Lung (tissue), 12 donors: ENCODE results near the gene GGA2. TPM values are rescaled to one million over a fixed set of nuclear protein-coding genes. Genes with fewer than 3 reads are reported as not detected.

Experiments
- ATAC-seq: fragments of 200-7000 bp; cut with Tn5 transposase; one replicate; pipeline ENCODE4 v1.9.1; 2020; ENCODE audit warnings: moderate number of reproducible peaks; ENCODE audit not compliant: insufficient read depth, low FRiP score
- DNase-seq, 3 donors: peaks; one replicate each; pipeline ENCODE4 v3.0.0-alpha.2; 2013 to 2017
- H3K27ac ChIP-seq, 2 donors: one replicate each; pipeline ENCODE4 v1.5.1; 2013; ENCODE audit warnings: mild to moderate bottlenecking in 2 of 2, moderate library complexity in 2 of 2, control low read depth in 1 of 2, inconsistent platforms in 1 of 2, low read depth in 1 of 2, low read length in 1 of 2
- H3K27me3 ChIP-seq, 3 donors: one replicate each; pipeline ENCODE4 v1.5.1; 2013; ENCODE audit warnings: low read length in 2 of 3; ENCODE audit not compliant: control insufficient read depth in 3 of 3, insufficient read depth in 3 of 3
- H3K36me3 ChIP-seq, 4 donors: one replicate each; pipeline ENCODE4 v1.5.1; 2013; ENCODE audit warnings: low read length in 4 of 4, mild to moderate bottlenecking in 1 of 4, moderate library complexity in 1 of 4; ENCODE audit not compliant: control insufficient read depth in 4 of 4, insufficient read depth in 4 of 4
- H3K4me1 ChIP-seq, 5 donors: one replicate each; pipeline ENCODE4 v1.5.1; 2013; ENCODE audit warnings: low read length in 5 of 5, mild to moderate bottlenecking in 2 of 5, moderate library complexity in 1 of 5; ENCODE audit not compliant: control insufficient read depth in 5 of 5, insufficient read depth in 5 of 5
- H3K4me3 ChIP-seq: one replicate; pipeline ENCODE4 v1.5.1; 2013; ENCODE audit warnings: mild to moderate bottlenecking, control low read depth, moderate library complexity
- H3K9ac ChIP-seq, 2 donors: one replicate each; pipeline ENCODE4 v1.5.1; 2013; ENCODE audit warnings: low read length in 2 of 2, control low read depth in 1 of 2; ENCODE audit not compliant: insufficient read depth in 1 of 2
- H3K9me3 ChIP-seq, 4 donors: one replicate each; pipeline ENCODE4 v1.5.1; 2013; ENCODE audit warnings: low read length in 3 of 4, mild to moderate bottlenecking in 1 of 4, moderate library complexity in 1 of 4; ENCODE audit not compliant: control insufficient read depth in 4 of 4, insufficient read depth in 3 of 4
- CTCF ChIP-seq: IDR thresholded peaks from 2 replicates; pipeline ENCODE4 v1.5.1; 2012; ENCODE audit warnings: mild to moderate bottlenecking; ENCODE audit errors: control extremely low read depth, extremely low read depth
- WGBS, 2 donors: extraction: QIAGEN DNeasy Blood & Tissue Kit; methylation state at CpG; one replicate each; pipeline ENCODE4 v1.1.7; 2013; 5-methylcytosine and 5-hydroxymethylcytosine counted together
- polyA plus RNA-seq, 2 donors: library from polyadenylated mRNA; stranded (reverse); fragments of 200-250 nt; gene quantifications; one replicate each; pipeline ENCODE4 v1.2.1, GENCODE V29; 2013
- total RNA-seq, 2 donors: library from RNA; depleted of rRNA in 1 of 2; stranded (reverse); fragments of >200 nt in 1 of 2; gene quantifications; one replicate each; pipeline ENCODE4 v1.2.1, GENCODE V29; 2014 to 2021
- donor health status: control.
- donor health status: control.
- donor health status: Bipolar disorder and iron deficiency.
- donor health status: healthy.
- donor health status: DM: yes; HTN: yes; CAD: no.

Gene GGA2
- total and polyA plus RNA-seq, 4 donors, result 29.4 to 118 (median 63.9) TPM

DNA sequence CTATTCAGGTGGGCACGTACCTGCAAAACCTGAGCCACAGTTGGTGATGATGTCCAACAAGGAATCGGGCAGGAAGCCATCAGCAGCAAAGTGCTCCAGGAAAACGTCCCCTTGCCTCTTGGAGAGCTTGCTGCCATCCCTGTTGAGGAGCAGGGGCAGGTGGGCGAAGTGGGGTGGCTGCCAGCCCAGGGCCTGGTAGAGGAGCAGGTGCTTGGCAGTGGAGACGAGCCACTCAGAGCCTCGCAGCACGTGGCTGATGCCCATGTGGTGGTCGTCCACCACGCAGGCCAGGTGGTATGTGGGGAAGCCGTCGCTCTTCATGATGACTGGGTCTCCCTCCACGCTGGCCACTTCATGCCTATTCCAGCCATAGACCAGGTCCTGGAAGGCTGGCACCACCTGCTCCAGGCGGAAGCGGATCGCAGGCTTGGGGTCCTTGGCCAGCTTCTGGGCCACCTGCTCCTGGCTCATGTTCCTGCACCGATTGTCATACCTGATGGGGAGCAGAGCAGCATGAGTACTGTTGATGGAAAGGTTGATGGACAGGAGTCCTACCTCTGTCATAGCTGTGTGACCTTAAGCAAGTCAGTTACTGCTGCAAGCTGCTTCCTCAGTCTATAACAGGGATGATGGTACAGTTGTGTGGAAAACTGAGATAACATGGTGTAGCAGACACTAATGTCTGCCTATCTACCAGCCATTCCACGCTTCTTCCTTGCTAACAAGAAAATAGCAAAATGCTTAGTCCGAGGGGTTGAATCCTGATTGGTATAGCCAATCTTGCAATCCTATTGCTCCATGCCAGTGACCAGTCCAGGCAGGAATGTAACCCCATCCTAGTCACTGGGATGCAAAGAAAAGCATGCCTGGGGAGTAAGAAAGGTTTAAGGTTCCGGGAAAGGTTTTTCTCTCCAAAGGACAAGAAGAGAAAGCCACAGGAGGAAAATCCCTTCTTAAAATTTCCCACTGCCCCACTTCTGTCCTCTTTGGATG lies 24.9 kb upstream of the GGA2 start:
- peaks cover 11 to 36% (median 27%) of the 10 kb centered on the region in 4 donors for H3K36me3 ChIP-seq
- no peaks in the 10 kb centered on the region for H3K27me3 ChIP-seq
- H3K4me1 ChIP-seq, result no peaks in the 10 kb centered on the region
- peaks cover 0 to 3% (median 0%) of the 10 kb centered on the region in 4 donors for H3K9me3 ChIP-seq
- no peak for TF ChIP-seq CTCF
- DNase-seq (no peak), ATAC-seq (no peak)
- WGBS, 2 donors, result 96 to 97% methylated on average over 19 of the region's 19 CpGs
- H3K27ac ChIP-seq, result no peak overlapping the region
- H3K9ac ChIP-seq, result no peak overlapping the region
- no peak overlapping the region for H3K4me3 ChIP-seq

DNA sequence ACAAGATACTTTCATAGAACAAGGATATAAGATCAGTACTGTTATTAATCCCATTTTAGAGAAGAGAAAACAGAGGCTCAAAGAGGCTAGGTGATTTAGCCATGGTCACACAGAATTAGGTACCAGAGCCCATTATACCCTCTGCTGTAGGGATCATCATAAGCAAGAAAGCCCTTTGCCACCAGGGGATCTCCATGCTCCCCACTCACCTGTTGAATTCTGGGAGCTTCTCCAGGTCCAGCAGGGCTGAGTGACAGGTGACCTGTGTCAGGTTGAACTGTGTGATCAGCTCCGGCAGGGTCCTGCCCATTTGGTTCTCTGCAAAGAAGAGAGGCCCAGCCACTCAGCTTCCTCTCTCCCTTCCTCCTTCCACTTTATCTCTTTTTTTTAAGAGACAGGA lies 22.2 kb upstream of the GGA2 start:
- no peak overlapping the region for H3K4me3 ChIP-seq
- no peaks in the 10 kb centered on the region for H3K4me1 ChIP-seq
- H3K27me3 ChIP-seq, result no peaks in the 10 kb centered on the region
- no peak overlapping the region for H3K27ac ChIP-seq
- TF ChIP-seq CTCF, result no peak
- no peak overlapping the region for H3K9ac ChIP-seq
- WGBS, 2 donors, result 100% methylated on average over 1 of the region's 1 CpG
- H3K9me3 ChIP-seq, result peaks cover 0 to 3% (median 0%) of the 10 kb centered on the region in 4 donors
- ATAC-seq (no peak), DNase-seq (no peak)
- H3K36me3 ChIP-seq, result peaks cover 23 to 46% (median 31%) of the 10 kb centered on the region in 4 donors

GRCh38 chr16:23530062-23530461 lies 19.8 kb upstream of the GGA2 start:
- H3K36me3 ChIP-seq, result peaks cover 20 to 45% (median 36%) of the 10 kb centered on the region in 4 donors
- no peak overlapping the region for H3K4me3 ChIP-seq
- H3K27me3 ChIP-seq, result no peaks in the 10 kb centered on the region
- H3K4me1 ChIP-seq, result no peaks in the 10 kb centered on the region
- no peak overlapping the region for H3K9ac ChIP-seq
- 93 to 96% methylated on average over 5 of the region's 5 CpGs for WGBS, 2 donors
- peaks cover 0 to 3% (median 0%) of the 10 kb centered on the region in 4 donors for H3K9me3 ChIP-seq
- no peak for ATAC-seq
- no peak for TF ChIP-seq CTCF
- no peak overlapping the region for H3K27ac ChIP-seq
- no peak for DNase-seq
